LNCaP clone FGC (cell line): Measurements from ENCODE around the gene KCNIP4.

Source experiments
- DNase-seq: peaks from one replicate; pipeline ENCODE4 v3.0.0-alpha.2; 2011; ENCODE audit warnings: low read depth
- H3K4me3 ChIP-seq: 2 replicates; pipeline ENCODE4 v1.5.1; 2011; ENCODE audit warnings: mild to moderate bottlenecking, low read depth, low read length, control low read depth
- TF ChIP-seq, protein P1 (sequence below): IDR thresholded peaks from 2 replicates; pipeline ENCODE4 v1.5.1; 2012; ENCODE audit warnings: mild to moderate bottlenecking; ENCODE audit not compliant: control insufficient read depth, insufficient read depth; ENCODE audit errors: extremely low read depth

KCNIP4 gene

GRCh38 chr4:21845663-21846062, 102.9 kb downstream of the KCNIP4 start:
- TF ChIP-seq, protein P1, sequence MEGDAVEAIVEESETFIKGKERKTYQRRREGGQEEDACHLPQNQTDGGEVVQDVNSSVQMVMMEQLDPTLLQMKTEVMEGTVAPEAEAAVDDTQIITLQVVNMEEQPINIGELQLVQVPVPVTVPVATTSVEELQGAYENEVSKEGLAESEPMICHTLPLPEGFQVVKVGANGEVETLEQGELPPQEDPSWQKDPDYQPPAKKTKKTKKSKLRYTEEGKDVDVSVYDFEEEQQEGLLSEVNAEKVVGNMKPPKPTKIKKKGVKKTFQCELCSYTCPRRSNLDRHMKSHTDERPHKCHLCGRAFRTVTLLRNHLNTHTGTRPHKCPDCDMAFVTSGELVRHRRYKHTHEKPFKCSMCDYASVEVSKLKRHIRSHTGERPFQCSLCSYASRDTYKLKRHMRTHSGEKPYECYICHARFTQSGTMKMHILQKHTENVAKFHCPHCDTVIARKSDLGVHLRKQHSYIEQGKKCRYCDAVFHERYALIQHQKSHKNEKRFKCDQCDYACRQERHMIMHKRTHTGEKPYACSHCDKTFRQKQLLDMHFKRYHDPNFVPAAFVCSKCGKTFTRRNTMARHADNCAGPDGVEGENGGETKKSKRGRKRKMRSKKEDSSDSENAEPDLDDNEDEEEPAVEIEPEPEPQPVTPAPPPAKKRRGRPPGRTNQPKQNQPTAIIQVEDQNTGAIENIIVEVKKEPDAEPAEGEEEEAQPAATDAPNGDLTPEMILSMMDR: no peak
- no peak for DNase-seq
- H3K4me3 ChIP-seq: no peak overlapping the region

- no peak overlapping the region for H3K4me3 ChIP-seq
- TF ChIP-seq, protein P1: no peak
- DNase-seq: no peak
Observed at GRCh38 chr4:21835712-21836111, 112.9 kb downstream of the KCNIP4 start.

DNA sequence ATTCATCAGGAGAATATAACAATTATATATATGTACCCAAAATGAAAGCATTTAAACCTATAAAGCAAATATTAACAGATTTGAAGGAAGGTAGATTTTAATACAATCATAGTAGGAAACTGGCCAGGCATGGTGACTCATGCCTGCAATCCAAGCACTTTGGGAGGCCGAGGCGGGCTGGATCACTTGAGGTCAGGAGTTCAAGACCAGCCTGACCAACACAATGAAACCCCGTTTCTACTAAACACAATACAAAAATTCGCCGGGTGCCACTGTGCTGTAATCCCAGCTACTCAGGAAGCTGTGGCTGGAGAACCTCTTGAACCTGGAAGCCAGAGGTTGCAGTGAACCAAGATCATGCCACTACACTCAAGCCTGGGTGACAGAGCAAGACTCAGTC, 118.3 kb downstream of the KCNIP4 start:
- H3K4me3 ChIP-seq: no peak overlapping the region
- DNase-seq: no peak
- TF ChIP-seq, protein P1: no peak

- no peak for DNase-seq
- TF ChIP-seq, protein P1: no peak
- H3K4me3 ChIP-seq: no peak overlapping the region
Observed at GRCh38 chr4:21827575-21827974, 121.0 kb downstream of the KCNIP4 start.

- no peak for DNase-seq
Observed at GRCh38 chr4:21826071-21826470, 122.5 kb downstream of the KCNIP4 start.

GRCh38 chr4:21819086-21819485, 129.5 kb downstream of the KCNIP4 start:
- H3K4me3 ChIP-seq: no peak overlapping the region
- TF ChIP-seq, protein P1: no peak
- DNase-seq: no peak

More at GRCh38 chr4:21826071-21826470, 122.5 kb downstream of the KCNIP4 start:
- TF ChIP-seq, protein P1: no peak
- no peak overlapping the region for H3K4me3 ChIP-seq

DNA sequence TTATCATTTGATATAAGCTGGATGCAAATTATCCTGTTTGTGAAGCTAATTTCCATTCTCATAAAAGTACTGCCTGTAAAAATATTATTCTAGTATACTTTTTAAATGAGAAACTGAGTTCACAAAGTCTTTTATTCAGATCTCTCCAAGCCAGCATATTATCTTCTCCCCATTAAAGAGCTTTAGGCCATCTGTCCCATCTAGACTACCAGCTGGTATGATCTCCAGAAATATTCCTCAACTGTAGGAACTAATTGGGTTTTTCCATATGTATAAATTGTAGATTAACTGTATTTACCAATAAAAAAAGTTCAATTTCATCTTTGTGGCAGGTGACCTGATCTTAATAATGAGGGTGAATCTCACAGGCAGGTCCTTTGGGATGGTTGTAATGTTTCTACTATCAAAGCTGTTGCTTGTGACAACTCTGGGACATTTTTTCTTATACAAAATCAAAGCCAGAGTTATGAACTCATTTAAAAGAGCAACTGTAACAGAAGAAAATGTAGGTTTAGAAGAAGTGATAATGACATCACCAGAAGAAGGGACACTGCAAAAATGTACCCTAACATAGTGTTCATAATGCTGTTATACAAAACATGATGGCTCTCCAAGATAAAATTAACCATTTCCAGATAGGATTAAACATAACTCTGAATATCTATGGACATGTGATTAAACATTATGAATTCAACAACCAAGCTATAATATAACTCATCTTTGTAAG, 132.8 kb downstream of the KCNIP4 start:
- DNase-seq: no peak
- TF ChIP-seq, protein P1: no peak
- no peak overlapping the region for H3K4me3 ChIP-seq
